SH-SY5Y (cell line): Measurements from ENCODE around the gene MAGI2.

Experiments used
- GATA2 ChIP-seq: IDR thresholded peaks from 2 replicates; pipeline ENCODE4 v1.6.1; 2011; ENCODE audit warnings: mild to moderate bottlenecking, low read depth, low read length
- GATA3 ChIP-seq: IDR thresholded peaks from 2 replicates; pipeline ENCODE4 v1.6.1; 2011; ENCODE audit warnings: low read depth, mild to moderate bottlenecking, low read length, moderate library complexity

- TF ChIP-seq GATA2 (no peak), GATA3 (no peak)
These were observed 441.5 kb downstream of the MAGI2 start for GRCh38 chr7:79011921-79012320.
